HepG2 (cell line): Measurements from ENCODE around the gene BDP1. TPM values are rescaled to one million over a fixed set of nuclear protein-coding genes. Genes with fewer than 3 reads are reported as not detected.
A peak's percentile ranks its signal among the peaks of the same experiment; 100 is the strongest.

Experiments used
- BRCA1 ChIP-seq: sonication (generic); formaldehyde crosslinking; IDR thresholded peaks from 2 replicates; pipeline ENCODE4 v1.4.0; 2020; ENCODE audit warnings: missing genetic modification reagents
- CCAR2 ChIP-seq: fragments of 200-400 bp; formaldehyde crosslinking; optimal IDR thresholded peaks from 2 replicates; pipeline ENCODE3; 2018; ENCODE audit warnings: low read depth, mild to moderate bottlenecking, low read length, moderate library complexity
- DMAP1 ChIP-seq: IDR thresholded peaks from 2 replicates; pipeline ENCODE4 v1.6.1; 2016
- DMTF1 ChIP-seq: sonication (generic); formaldehyde crosslinking; IDR thresholded peaks from 2 replicates; pipeline ENCODE4 v1.4.0; 2020; ENCODE audit warnings: mild to moderate bottlenecking, missing genetic modification reagents
- DZIP1 ChIP-seq: sonication (generic); formaldehyde crosslinking; IDR thresholded peaks from 2 replicates; pipeline ENCODE4 v1.5.0; 2020; ENCODE audit warnings: mild to moderate bottlenecking, missing genetic modification reagents
- HMGXB4 ChIP-seq, 2 experiments: sonication (generic) in 1 of 2; formaldehyde crosslinking in 1 of 2; IDR thresholded peaks; 2 replicates each; pipeline versions ENCODE4 v1.4.0 to v1.6.1; 2018 to 2020; ENCODE audit warnings: missing genetic modification reagents in 2 of 2, borderline replicate concordance in 1 of 2, low read depth in 1 of 2, mild to moderate bottlenecking in 1 of 2, missing biosample characterization in 1 of 2
- KLF12 ChIP-seq: sonication (generic); formaldehyde crosslinking; IDR thresholded peaks from 2 replicates; pipeline ENCODE4 v1.4.0; 2020; ENCODE audit warnings: missing genetic modification reagents, borderline replicate concordance
- MYC ChIP-seq: sonication (generic); formaldehyde crosslinking; IDR thresholded peaks from 2 replicates; pipeline ENCODE4 v1.9.0; 2021; ENCODE audit warnings: missing genetic modification reagents, borderline replicate concordance
- MZF1 ChIP-seq: sonication (generic); formaldehyde crosslinking; IDR thresholded peaks from 2 replicates; pipeline ENCODE4 v1.8.1; 2023; ENCODE audit warnings: mild to moderate bottlenecking, missing genetic modification reagents, borderline replicate concordance
- NFATC3 ChIP-seq: sonication (generic); formaldehyde crosslinking; IDR thresholded peaks from 2 replicates; pipeline ENCODE4 v1.5.1; 2020; ENCODE audit warnings: mild to moderate bottlenecking, missing genetic modification reagents
- RFX1 ChIP-seq: fragments of 450-650 bp; IDR thresholded peaks from 2 replicates; pipeline ENCODE4 v1.6.1; 2017
- RFX3 ChIP-seq: IDR thresholded peaks from 2 replicates; pipeline ENCODE4 v1.6.1; 2016; ENCODE audit warnings: missing biosample characterization, missing genetic modification reagents
- SAP130 ChIP-seq: IDR thresholded peaks from 2 replicates; pipeline ENCODE4 v1.6.1; 2016; ENCODE audit warnings: low read depth
- SOX5 ChIP-seq: IDR thresholded peaks from 2 replicates; pipeline ENCODE4 v1.6.1; 2016; ENCODE audit warnings: borderline replicate concordance
- ZFP41 ChIP-seq: sonication (generic); formaldehyde crosslinking; IDR thresholded peaks from 2 replicates; pipeline ENCODE4 v1.4.0; 2020; ENCODE audit warnings: mild to moderate bottlenecking, missing genetic modification reagents, borderline replicate concordance
- ZNF468 ChIP-seq: sonication (generic); formaldehyde crosslinking; IDR thresholded peaks from 2 replicates; pipeline ENCODE4 v1.8.0; 2022; ENCODE audit warnings: mild to moderate bottlenecking, moderate library complexity, missing genetic modification reagents
- ZNF770 ChIP-seq: sonication (generic); formaldehyde crosslinking; IDR thresholded peaks from 2 replicates; pipeline ENCODE4 v1.5.0; 2020; ENCODE audit warnings: mild to moderate bottlenecking, missing genetic modification reagents
- ZNF800 ChIP-seq: sonication (generic); formaldehyde crosslinking; IDR thresholded peaks from 2 replicates; pipeline ENCODE4 v1.4.0; 2020; ENCODE audit warnings: missing genetic modification reagents
- polyA plus RNA-seq, 8 experiments: library from polyadenylated mRNA; depleted of rRNA in 3 of 8; stranded (reverse) in 7 of 8; unstranded in 1 of 8; fragments of >200 nt; fragmentation: Illumina TruSeq in 4 of 8; extraction: Trizol in 4 of 8; gene quantifications; 2 replicates each; pipeline versions ENCODE4 v1.2.1 to v1.2.3, GENCODE V29; 2011 to 2016; ENCODE audit warnings: low read depth in 4 of 8, missing spikeins in 1 of 8, mixed read lengths in 1 of 8; ENCODE audit not compliant: insufficient read depth in 1 of 8
- total RNA-seq, 5 experiments: library from RNA; depleted of rRNA; stranded (reverse); fragments of >200 nt; fragmentation: Illumina TruSeq; extraction: Trizol; gene quantifications; 2 replicates each; pipeline ENCODE4 v1.2.3, GENCODE V29; 2016; ENCODE audit warnings: low read depth in 1 of 5

The BDP1 gene
- total and polyA plus RNA-seq, 2 of the 13 experiments (the other 11 are each of a cell fraction or from before 2014, with no cell fraction given) = 10.2 to 22.4 TPM

GRCh38 chr5:71586941-71587765, 131.7 kb downstream of the BDP1 start, which contains the start of gene MCCC2 (continued):
- no peak; the same call in 1 of the 2 replicates for TF ChIP-seq DZIP1 (CRISPR knock-in tag)
- peak; percentile 41 for TF ChIP-seq SOX5
- peak; percentile 96 for TF ChIP-seq MYC (CRISPR knock-in tag)
- no peak for TF ChIP-seq ZNF800 (CRISPR knock-in tag)
- no peak for TF ChIP-seq CCAR2
- TF ChIP-seq RFX3 (CRISPR knock-in tag) = no peak
- TF ChIP-seq ZNF468 (CRISPR knock-in tag) = peak; percentile 69; the same call in 1 of the 2 replicates
- peak; percentile 90 for TF ChIP-seq DMAP1 (CRISPR knock-in tag)
- TF ChIP-seq DMTF1 = 0 out of 2 replicates have a peak, but pooled peaks have one; percentile 49
- TF ChIP-seq ZFP41 (CRISPR knock-in tag) = no peak
- no peak for TF ChIP-seq ZNF770 (CRISPR knock-in tag)
- no peak; the same call in 1 of the 2 replicates for TF ChIP-seq KLF12 (CRISPR knock-in tag)
- no peak for TF ChIP-seq RFX1
- peak; percentile 95 for TF ChIP-seq SAP130 (CRISPR knock-in tag)
- no peak for TF ChIP-seq BRCA1 (CRISPR knock-in tag)
- no peak for TF ChIP-seq NFATC3 (CRISPR knock-in tag)
- no peak for TF ChIP-seq MZF1 (CRISPR knock-in tag)
- peak; percentile 48 to 73; a peak in 3 of 4 replicates for TF ChIP-seq HMGXB4 (CRISPR knock-in tag; IDR thresholded peaks at IDR 0.05; ENCODE audit: borderline replicate concordance in 1 of 2, low read depth in 1 of 2)
